ENCODE results near the gene FEM1A.
A peak's percentile ranks its signal among the peaks of the same experiment; 100 is the strongest.
"Not testable (repeated sequence)": the region's sequence is repeated elsewhere in the genome, so short reads cannot be mapped to it uniquely, and the experiment has no call there.

FEM1A gene

DNA sequence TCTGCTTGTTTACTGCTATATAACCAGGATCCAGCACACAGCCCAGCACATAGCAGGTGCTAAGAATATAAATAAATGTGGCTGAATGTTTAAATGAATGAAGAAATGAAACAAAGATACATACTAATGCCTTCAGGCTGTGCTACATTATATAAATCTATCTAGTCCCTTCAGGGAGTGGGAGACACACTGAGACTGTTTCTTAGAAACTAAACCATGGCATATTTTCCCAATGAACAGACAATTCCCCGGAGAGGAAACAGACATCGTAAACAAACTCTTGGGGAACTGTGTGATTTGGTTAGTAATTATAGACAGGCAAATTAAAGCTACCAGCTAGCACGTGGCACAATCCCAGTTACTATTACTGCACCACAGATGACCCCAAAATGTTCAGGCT, 9.7 kb upstream of the FEM1A start:
- no peak overlapping the region for H3K4me3 ChIP-seq (ENCODE audit: low read length)
- no peaks in the 10 kb centered on the region for H3K36me3 ChIP-seq (replicated peaks; ENCODE audit: low read depth, low read length)
- no peak overlapping the region for H3K4me2 ChIP-seq (ENCODE audit: low read length)
- no peaks in the 10 kb centered on the region for H3K79me2 ChIP-seq (ENCODE audit: low read length)
- H2AFZ ChIP-seq (ENCODE audit: low read depth, low read length), result no peak overlapping the region
- H3K27ac ChIP-seq (ENCODE audit: low read length), result no peak overlapping the region
- peaks cover 3% of the 10 kb centered on the region; the same call in 1 of the 2 replicates for H3K27me3 ChIP-seq (ENCODE audit: low read depth, low read length)
- H3K9ac ChIP-seq (ENCODE audit: low read length), result no peak overlapping the region
- H3K4me1 ChIP-seq (ENCODE audit: low read length), result no peaks in the 10 kb centered on the region
- no peaks in the 10 kb centered on the region for H3K9me3 ChIP-seq (ENCODE audit: insufficient read depth, low read length)
- H4K20me1 ChIP-seq (ENCODE audit: insufficient read depth, low read length), result no peaks in the 10 kb centered on the region
- TF ChIP-seq, protein P1, sequence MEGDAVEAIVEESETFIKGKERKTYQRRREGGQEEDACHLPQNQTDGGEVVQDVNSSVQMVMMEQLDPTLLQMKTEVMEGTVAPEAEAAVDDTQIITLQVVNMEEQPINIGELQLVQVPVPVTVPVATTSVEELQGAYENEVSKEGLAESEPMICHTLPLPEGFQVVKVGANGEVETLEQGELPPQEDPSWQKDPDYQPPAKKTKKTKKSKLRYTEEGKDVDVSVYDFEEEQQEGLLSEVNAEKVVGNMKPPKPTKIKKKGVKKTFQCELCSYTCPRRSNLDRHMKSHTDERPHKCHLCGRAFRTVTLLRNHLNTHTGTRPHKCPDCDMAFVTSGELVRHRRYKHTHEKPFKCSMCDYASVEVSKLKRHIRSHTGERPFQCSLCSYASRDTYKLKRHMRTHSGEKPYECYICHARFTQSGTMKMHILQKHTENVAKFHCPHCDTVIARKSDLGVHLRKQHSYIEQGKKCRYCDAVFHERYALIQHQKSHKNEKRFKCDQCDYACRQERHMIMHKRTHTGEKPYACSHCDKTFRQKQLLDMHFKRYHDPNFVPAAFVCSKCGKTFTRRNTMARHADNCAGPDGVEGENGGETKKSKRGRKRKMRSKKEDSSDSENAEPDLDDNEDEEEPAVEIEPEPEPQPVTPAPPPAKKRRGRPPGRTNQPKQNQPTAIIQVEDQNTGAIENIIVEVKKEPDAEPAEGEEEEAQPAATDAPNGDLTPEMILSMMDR (IDR thresholded peaks at IDR 0.05; ENCODE audit: low read depth, low read length), result no peak
- no peak for TF ChIP-seq EZH2phosphoT487 (IDR thresholded peaks at IDR 0.05; ENCODE audit: low read depth)

DNA sequence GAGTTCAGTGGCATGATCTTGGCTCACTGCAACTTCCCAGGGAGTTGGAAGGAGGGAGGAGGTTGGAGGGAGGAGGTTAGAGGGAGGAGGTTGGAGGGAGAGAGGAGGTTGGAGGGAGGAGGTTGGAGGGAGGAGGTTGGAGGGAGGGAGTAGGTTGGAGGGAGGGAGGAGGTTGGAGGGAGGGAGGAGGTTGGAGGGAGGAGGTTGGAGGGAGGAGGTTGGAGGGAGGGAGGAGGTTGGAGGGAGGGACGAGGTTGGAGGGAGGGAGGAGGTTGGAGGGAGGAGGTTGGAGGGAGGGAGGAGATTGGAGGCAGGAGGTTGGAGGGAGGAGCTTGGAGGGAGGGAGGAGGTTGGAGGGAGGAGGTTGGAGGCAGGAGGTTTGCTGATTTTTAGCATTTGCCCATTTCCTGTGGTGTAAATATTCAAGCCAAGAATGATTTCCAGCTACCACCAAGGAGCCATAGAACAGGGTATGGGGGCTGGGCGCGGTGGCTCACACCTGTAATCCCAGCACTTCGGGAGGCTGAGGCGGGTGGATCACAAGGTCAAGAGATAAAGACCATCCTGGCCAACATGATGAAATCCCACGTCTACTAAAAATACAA, 5.0 kb upstream of the FEM1A start:
- not testable (repeated sequence) for H3K4me3 ChIP-seq (ENCODE audit: low read length); H3K4me2 ChIP-seq (ENCODE audit: low read length); H2AFZ ChIP-seq (ENCODE audit: low read depth, low read length); H3K27ac ChIP-seq (ENCODE audit: low read length); H3K9me3 ChIP-seq (ENCODE audit: insufficient read depth, low read length); H3K9ac ChIP-seq (ENCODE audit: low read length); H3K27me3 ChIP-seq (ENCODE audit: low read depth, low read length); H3K36me3 ChIP-seq (replicated peaks; ENCODE audit: low read depth, low read length); H4K20me1 ChIP-seq (ENCODE audit: insufficient read depth, low read length); H3K4me1 ChIP-seq (ENCODE audit: low read length); H3K79me2 ChIP-seq (ENCODE audit: low read length)

DNA sequence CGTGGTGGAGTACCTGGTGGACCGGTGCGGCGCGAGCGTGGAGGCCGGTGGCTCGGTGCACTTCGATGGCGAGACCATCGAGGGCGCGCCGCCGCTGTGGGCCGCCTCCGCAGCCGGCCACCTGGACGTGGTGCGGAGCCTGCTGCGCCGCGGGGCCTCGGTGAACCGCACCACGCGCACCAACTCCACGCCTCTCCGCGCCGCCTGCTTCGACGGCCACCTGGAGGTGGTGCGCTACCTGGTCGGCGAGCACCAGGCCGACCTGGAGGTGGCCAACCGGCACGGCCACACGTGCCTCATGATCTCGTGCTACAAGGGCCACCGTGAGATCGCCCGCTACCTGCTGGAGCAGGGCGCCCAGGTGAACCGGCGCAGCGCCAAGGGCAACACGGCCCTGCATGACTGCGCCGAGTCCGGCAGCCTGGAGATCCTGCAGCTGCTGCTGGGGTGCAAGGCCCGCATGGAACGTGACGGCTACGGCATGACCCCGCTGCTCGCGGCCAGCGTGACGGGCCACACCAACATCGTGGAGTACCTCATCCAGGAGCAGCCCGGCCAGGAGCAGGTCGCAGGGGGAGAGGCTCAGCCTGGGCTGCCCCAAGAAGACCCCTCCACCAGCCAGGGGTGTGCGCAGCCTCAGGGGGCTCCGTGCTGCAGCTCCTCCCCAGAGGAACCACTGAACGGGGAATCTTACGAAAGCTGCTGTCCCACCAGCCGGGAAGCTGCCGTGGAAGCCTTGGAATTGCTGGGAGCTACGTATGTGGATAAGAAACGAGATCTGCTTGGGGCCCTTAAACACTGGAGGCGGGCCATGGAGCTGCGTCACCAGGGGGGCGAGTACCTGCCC, 708 bp downstream of the FEM1A start:
- Histone ChIP-seq H3K4me3 (ENCODE audit: low read length) (peak overlapping the region; percentile 90), H3K4me2 (ENCODE audit: low read length) (peak overlapping the region; percentile 84), H2AFZ (ENCODE audit: low read depth, low read length) (peak overlapping the region; percentile 58; the same call in 1 of the 2 replicates), H3K9ac (ENCODE audit: low read length) (peak overlapping the region; percentile 85), H3K27ac (ENCODE audit: low read length) (peak overlapping the region; percentile 61), H3K36me3 (replicated peaks; ENCODE audit: low read depth, low read length) (peaks cover 28% of the 10 kb centered on the region), H3K79me2 (ENCODE audit: low read length) (peaks cover 53% of the 10 kb centered on the region)
- not testable (repeated sequence) for H4K20me1 ChIP-seq (ENCODE audit: insufficient read depth, low read length); H3K27me3 ChIP-seq (ENCODE audit: low read depth, low read length); H3K9me3 ChIP-seq (ENCODE audit: insufficient read depth, low read length); H3K4me1 ChIP-seq (ENCODE audit: low read length)

DNA sequence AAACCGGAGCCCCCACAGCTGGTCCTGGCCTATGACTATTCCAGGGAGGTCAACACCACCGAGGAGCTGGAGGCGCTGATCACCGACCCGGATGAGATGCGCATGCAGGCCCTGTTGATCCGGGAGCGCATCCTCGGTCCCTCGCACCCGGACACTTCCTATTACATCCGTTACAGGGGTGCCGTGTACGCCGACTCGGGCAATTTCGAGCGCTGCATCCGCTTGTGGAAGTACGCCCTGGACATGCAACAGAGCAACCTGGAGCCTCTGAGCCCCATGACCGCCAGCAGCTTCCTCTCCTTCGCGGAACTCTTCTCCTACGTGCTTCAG, 1.3 kb downstream of the FEM1A start:
- H3K9me3 ChIP-seq (ENCODE audit: insufficient read depth, low read length); H4K20me1 ChIP-seq (ENCODE audit: insufficient read depth, low read length); H2AFZ ChIP-seq (ENCODE audit: low read depth, low read length); H3K27me3 ChIP-seq (ENCODE audit: low read depth, low read length); H3K4me1 ChIP-seq (ENCODE audit: low read length); H3K27ac ChIP-seq (ENCODE audit: low read length); H3K9ac ChIP-seq (ENCODE audit: low read length): not testable (repeated sequence)
- Histone ChIP-seq H3K79me2 (ENCODE audit: low read length) (peaks cover 56% of the 10 kb centered on the region), H3K4me2 (ENCODE audit: low read length) (peak overlapping the region; percentile 84), H3K4me3 (ENCODE audit: low read length) (peak overlapping the region; percentile 90; the same call in 1 of the 2 replicates), H3K36me3 (replicated peaks; ENCODE audit: low read depth, low read length) (peaks cover 28% of the 10 kb centered on the region)

DNA sequence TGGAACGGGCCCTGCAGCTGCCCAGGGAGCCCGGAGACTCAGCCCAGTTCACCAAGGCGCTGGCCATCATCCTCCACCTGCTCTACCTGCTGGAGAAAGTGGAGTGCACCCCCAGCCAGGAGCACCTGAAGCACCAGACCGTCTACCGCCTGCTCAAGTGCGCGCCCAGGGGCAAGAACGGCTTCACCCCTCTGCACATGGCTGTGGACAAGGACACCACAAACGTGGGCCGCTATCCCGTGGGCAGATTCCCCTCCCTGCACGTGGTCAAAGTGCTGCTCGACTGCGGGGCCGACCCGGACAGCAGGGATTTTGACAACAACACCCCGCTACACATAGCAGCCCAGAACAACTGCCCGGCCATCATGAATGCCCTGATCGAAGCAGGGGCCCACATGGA, 1.7 kb downstream of the FEM1A start:
- not testable (repeated sequence) for H3K9me3 ChIP-seq (ENCODE audit: insufficient read depth, low read length); H3K9ac ChIP-seq (ENCODE audit: low read length); H3K4me3 ChIP-seq (ENCODE audit: low read length); H4K20me1 ChIP-seq (ENCODE audit: insufficient read depth, low read length); H3K27ac ChIP-seq (ENCODE audit: low read length); H3K4me1 ChIP-seq (ENCODE audit: low read length); H3K4me2 ChIP-seq (ENCODE audit: low read length); H3K27me3 ChIP-seq (ENCODE audit: low read depth, low read length); H2AFZ ChIP-seq (ENCODE audit: low read depth, low read length)
- Histone ChIP-seq H3K79me2 (ENCODE audit: low read length) (peaks cover 56% of the 10 kb centered on the region), H3K36me3 (replicated peaks; ENCODE audit: low read depth, low read length) (peaks cover 28% of the 10 kb centered on the region)

DNA sequence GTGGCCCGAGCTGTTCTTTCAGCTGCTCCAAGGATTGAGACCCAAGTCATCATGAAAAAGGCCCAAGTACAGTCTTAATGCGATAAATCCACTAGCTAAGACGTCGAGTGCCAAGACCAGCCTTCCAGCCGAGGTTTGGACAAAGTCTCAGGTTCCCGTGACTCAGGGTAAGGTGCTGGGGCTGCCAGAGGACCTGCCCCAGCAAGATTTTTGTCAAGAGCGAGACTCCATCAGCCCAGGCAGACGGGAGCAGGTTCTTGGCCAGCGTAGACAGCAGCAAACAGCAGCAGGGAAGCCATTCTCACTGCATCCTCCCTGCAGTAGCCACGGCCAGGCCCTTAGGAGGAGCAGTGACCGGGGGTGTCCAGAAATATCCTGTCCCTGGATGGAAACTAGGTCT, 3.4 kb downstream of the FEM1A start:
- peaks cover 56% of the 10 kb centered on the region for H3K79me2 ChIP-seq (ENCODE audit: low read length)
- H3K9ac ChIP-seq (ENCODE audit: low read length), result no peak overlapping the region
- H3K9me3 ChIP-seq (ENCODE audit: insufficient read depth, low read length), result no peaks in the 10 kb centered on the region
- no peak overlapping the region for H3K4me3 ChIP-seq (ENCODE audit: low read length)
- H3K4me1 ChIP-seq (ENCODE audit: low read length), result peaks cover 7% of the 10 kb centered on the region
- TF ChIP-seq, protein P1 (IDR thresholded peaks at IDR 0.05; ENCODE audit: low read depth, low read length), result no peak
- peaks cover 32% of the 10 kb centered on the region for H3K36me3 ChIP-seq (replicated peaks; ENCODE audit: low read depth, low read length)
- H3K27ac ChIP-seq (ENCODE audit: low read length), result no peak overlapping the region
- no peaks in the 10 kb centered on the region for H4K20me1 ChIP-seq (ENCODE audit: insufficient read depth, low read length)
- H2AFZ ChIP-seq (ENCODE audit: low read depth, low read length), result no peak overlapping the region
- no peak overlapping the region for H3K4me2 ChIP-seq (ENCODE audit: low read length)
- no peaks in the 10 kb centered on the region for H3K27me3 ChIP-seq (ENCODE audit: low read depth, low read length)

Measured in OCI-LY3 (cell line).